ENCODE measurements around the gene HEATR5A. TPM values are rescaled to one million over a fixed set of nuclear protein-coding genes. Genes with fewer than 3 reads are reported as not detected.

The HEATR5A gene
- total RNA-seq, 1 experiment from 2014 or later, result 12.7 TPM

GRCh38 chr14:31280871-31281220 is 139.5 kb downstream of the HEATR5A start:
- Histone ChIP-seq H3F3A (ENCODE audit: low read length, unreplicated experiment) (no peaks in the 10 kb centered on the region), H3K79me2 (ENCODE audit: low read length) (no peaks in the 10 kb centered on the region), H3K9me2 (replicated peaks; ENCODE audit: low read length) (no peaks in the 10 kb centered on the region), H3K4me3 (ENCODE audit: low read length) (no peak overlapping the region), H3K9me3 (ENCODE audit: low read length) (0 out of 2 replicates have a peak, but pooled peaks cover 9% of the 10 kb centered on the region), H2AFZ (ENCODE audit: low read length) (no peak overlapping the region), H3K9ac (ENCODE audit: low read length) (no peak overlapping the region), H3K4me2 (ENCODE audit: low read length) (no peak overlapping the region), H4K20me1 (ENCODE audit: low read length) (no peaks in the 10 kb centered on the region), H3K36me3 (ENCODE audit: low read depth, low read length) (no peaks in the 10 kb centered on the region), H3K27ac (ENCODE audit: low read length) (no peak overlapping the region), H3K27me3 (ENCODE audit: low read length) (no peaks in the 10 kb centered on the region), H3K4me1 (ENCODE audit: insufficient read depth, low read length) (no peaks in the 10 kb centered on the region)
- no TSS peak for BruUV-seq (replicated peaks)
- CTCF ChIA-PET, result no interaction called here
- no peak for TF ChIP-seq EZH2 (IDR thresholded peaks at IDR 0.05; ENCODE audit: low read length, unreplicated experiment)
- TF ChIP-seq, protein P1, sequence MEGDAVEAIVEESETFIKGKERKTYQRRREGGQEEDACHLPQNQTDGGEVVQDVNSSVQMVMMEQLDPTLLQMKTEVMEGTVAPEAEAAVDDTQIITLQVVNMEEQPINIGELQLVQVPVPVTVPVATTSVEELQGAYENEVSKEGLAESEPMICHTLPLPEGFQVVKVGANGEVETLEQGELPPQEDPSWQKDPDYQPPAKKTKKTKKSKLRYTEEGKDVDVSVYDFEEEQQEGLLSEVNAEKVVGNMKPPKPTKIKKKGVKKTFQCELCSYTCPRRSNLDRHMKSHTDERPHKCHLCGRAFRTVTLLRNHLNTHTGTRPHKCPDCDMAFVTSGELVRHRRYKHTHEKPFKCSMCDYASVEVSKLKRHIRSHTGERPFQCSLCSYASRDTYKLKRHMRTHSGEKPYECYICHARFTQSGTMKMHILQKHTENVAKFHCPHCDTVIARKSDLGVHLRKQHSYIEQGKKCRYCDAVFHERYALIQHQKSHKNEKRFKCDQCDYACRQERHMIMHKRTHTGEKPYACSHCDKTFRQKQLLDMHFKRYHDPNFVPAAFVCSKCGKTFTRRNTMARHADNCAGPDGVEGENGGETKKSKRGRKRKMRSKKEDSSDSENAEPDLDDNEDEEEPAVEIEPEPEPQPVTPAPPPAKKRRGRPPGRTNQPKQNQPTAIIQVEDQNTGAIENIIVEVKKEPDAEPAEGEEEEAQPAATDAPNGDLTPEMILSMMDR (conservative IDR thresholded peaks at IDR 0.05; ENCODE audit: low read depth, low read length), result no peak
- TF ChIP-seq EZH2phosphoT487 (IDR thresholded peaks at IDR 0.05; ENCODE audit: borderline replicate concordance, low read length), result no peak
- POLR2A ChIA-PET (ENCODE audit: unreplicated experiment), result interaction anchor here (0.7 kb wide), 1 partner anchor 104 kb away, joined by 7 read pairs; no protein-coding TSS in a partner anchor
- intact Hi-C loops (cut with micrococcal nuclease), result no loop called here
- ATAC-seq (no peak), DNase-seq (no peak)

GRCh38 chr14:31280132-31280870 is 140.0 kb downstream of the HEATR5A start:
- no peak for DNase-seq
- ATAC-seq, result no peak
- Histone ChIP-seq H3K27me3 (ENCODE audit: low read length) (no peaks in the 10 kb centered on the region), H2AFZ (ENCODE audit: low read length) (no peak overlapping the region), H3K9me2 (replicated peaks; ENCODE audit: low read length) (no peaks in the 10 kb centered on the region), H4K20me1 (ENCODE audit: low read length) (no peaks in the 10 kb centered on the region), H3F3A (ENCODE audit: low read length, unreplicated experiment) (no peaks in the 10 kb centered on the region), H3K4me1 (ENCODE audit: insufficient read depth, low read length) (no peaks in the 10 kb centered on the region), H3K9ac (ENCODE audit: low read length) (no peak overlapping the region), H3K9me3 (ENCODE audit: low read length) (0 out of 2 replicates have a peak, but pooled peaks cover 14% of the 10 kb centered on the region), H3K79me2 (ENCODE audit: low read length) (no peaks in the 10 kb centered on the region), H3K4me2 (ENCODE audit: low read length) (no peak overlapping the region), H3K36me3 (ENCODE audit: low read depth, low read length) (no peaks in the 10 kb centered on the region), H3K27ac (ENCODE audit: low read length) (no peak overlapping the region), H3K4me3 (ENCODE audit: low read length) (no peak overlapping the region)
- ChIA-PET POLR2A (ENCODE audit: unreplicated experiment) (no interaction called here), CTCF (no interaction called here)
- BruUV-seq (replicated peaks), result no TSS peak
- intact Hi-C loops (cut with micrococcal nuclease), result no loop called here
- no peak for TF ChIP-seq EZH2phosphoT487 (IDR thresholded peaks at IDR 0.05; ENCODE audit: borderline replicate concordance, low read length)
- TF ChIP-seq EZH2 (IDR thresholded peaks at IDR 0.05; ENCODE audit: low read length, unreplicated experiment), result no peak
- TF ChIP-seq, protein P1 (conservative IDR thresholded peaks at IDR 0.05; ENCODE audit: low read depth, low read length), result no peak

DNA sequence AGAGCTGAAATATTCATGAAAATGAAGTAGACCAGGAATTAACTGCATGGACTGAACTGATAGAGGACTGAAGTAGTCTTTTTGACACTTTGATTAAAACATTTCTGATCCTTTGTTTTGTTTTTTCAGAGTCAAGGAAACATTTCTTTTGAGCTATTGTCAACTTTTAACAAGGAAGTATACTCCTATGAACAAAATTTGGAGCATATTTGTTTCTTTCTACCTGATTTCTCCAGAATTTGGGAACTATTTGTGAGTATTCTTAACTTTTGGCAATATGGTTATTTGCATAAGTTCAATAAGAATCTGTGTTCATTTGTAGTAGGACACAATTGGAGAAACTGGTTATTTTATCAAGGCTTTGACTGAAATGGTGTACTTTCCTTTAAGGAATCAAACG is 141.5 kb downstream of the HEATR5A start:
- TF ChIP-seq EZH2phosphoT487 (IDR thresholded peaks at IDR 0.05; ENCODE audit: borderline replicate concordance, low read length) (no peak), EZH2 (IDR thresholded peaks at IDR 0.05; ENCODE audit: low read length, unreplicated experiment) (no peak)
- TF ChIP-seq, protein P1 (conservative IDR thresholded peaks at IDR 0.05; ENCODE audit: low read depth, low read length), result no peak
- no peak for ATAC-seq
- ChIA-PET POLR2A (ENCODE audit: unreplicated experiment) (no interaction called here), CTCF (no interaction called here)
- no TSS peak for BruUV-seq (replicated peaks)
- Histone ChIP-seq H3K4me1 (ENCODE audit: insufficient read depth, low read length) (no peaks in the 10 kb centered on the region), H3K4me3 (ENCODE audit: low read length) (no peak overlapping the region), H3K36me3 (ENCODE audit: low read depth, low read length) (no peaks in the 10 kb centered on the region; the same call in 1 of the 2 replicates), H4K20me1 (ENCODE audit: low read length) (no peaks in the 10 kb centered on the region), H3K9me3 (ENCODE audit: low read length) (0 out of 2 replicates have a peak, but pooled peaks cover 19% of the 10 kb centered on the region), H3K27me3 (ENCODE audit: low read length) (no peaks in the 10 kb centered on the region), H2AFZ (ENCODE audit: low read length) (no peak overlapping the region), H3K27ac (ENCODE audit: low read length) (no peak overlapping the region), H3K79me2 (ENCODE audit: low read length) (no peaks in the 10 kb centered on the region), H3K9me2 (replicated peaks; ENCODE audit: low read length) (no peaks in the 10 kb centered on the region), H3K9ac (ENCODE audit: low read length) (no peak overlapping the region), H3F3A (ENCODE audit: low read length, unreplicated experiment) (no peaks in the 10 kb centered on the region), H3K4me2 (ENCODE audit: low read length) (no peak overlapping the region)
- intact Hi-C loops (cut with micrococcal nuclease), result no loop called here
- no peak for DNase-seq

All from PC-3 (cell line).